CD4-positive, alpha-beta memory T cell (primary cell): Measurements from ENCODE around the gene TTLL5. TPM values are rescaled to one million over a fixed set of nuclear protein-coding genes. Genes with fewer than 3 reads are reported as not detected.

Experiments
- CTCF ChIA-PET: fragments of 350-600 bp; sonication (Branson Sonifier 250); formaldehyde crosslinking; loops from one replicate; lab custom pipeline; 2021; ENCODE audit warnings: inconsistent platforms; ENCODE audit not compliant: partially characterized antibody; lab: Charles Lee
- POLR2A ChIA-PET: fragments of 350-600 bp; sonication (Branson Sonifier 250); formaldehyde crosslinking; loops from one replicate; lab custom pipeline; 2021; ENCODE audit not compliant: partially characterized antibody; lab: Charles Lee
- DNase-seq, 5 donors: peaks; one replicate each; pipeline versions ENCODE4 v3.0.0 to v3.0.0-alpha.2; 2020 to 2022; ENCODE audit warnings: mixed read lengths in 1 of 5
- H3K27ac ChIP-seq: one replicate; pipeline ENCODE4 v1.7.0; 2013; ENCODE audit warnings: low read depth, low read length
- H3K27me3 ChIP-seq: 2 replicates; pipeline ENCODE4 v1.7.0; 2013; ENCODE audit warnings: mild to moderate bottlenecking, low read length, moderate library complexity; ENCODE audit not compliant: insufficient read depth
- H3K36me3 ChIP-seq: 2 replicates; pipeline ENCODE4 v1.7.0; 2013; ENCODE audit warnings: mild to moderate bottlenecking, low read length, moderate library complexity; ENCODE audit not compliant: insufficient read depth
- H3K4me1 ChIP-seq: 2 replicates; pipeline ENCODE4 v1.7.0; 2013; ENCODE audit warnings: mild to moderate bottlenecking, low read length, moderate library complexity; ENCODE audit not compliant: insufficient read depth
- H3K4me3 ChIP-seq, 2 donors: one replicate each; pipeline ENCODE4 v1.7.0; 2013; ENCODE audit warnings: low read length in 2 of 2, mild to moderate bottlenecking in 1 of 2
- H3K9me3 ChIP-seq, 2 donors: one replicate each; pipeline ENCODE4 v1.7.0; 2013; ENCODE audit warnings: low read length in 2 of 2, control low read depth in 1 of 2; ENCODE audit not compliant: control insufficient read depth in 1 of 2
- H3K27ac Mint-ChIP-seq, 7 donors: one replicate each; pipeline ENCODE4 v1.8.0; 2020 to 2021; ENCODE audit warnings: mixed read lengths in 7 of 7, mild to moderate bottlenecking in 6 of 7, inconsistent platforms in 3 of 7, moderate library complexity in 3 of 7
- H3K27me3 Mint-ChIP-seq, 2 donors: one replicate each; pipeline ENCODE4 v1.8.0; 2020 to 2021; ENCODE audit warnings: mixed read lengths in 2 of 2
- H3K36me3 Mint-ChIP-seq, 2 donors: one replicate each; pipeline ENCODE4 v1.8.0; 2020 to 2021; ENCODE audit warnings: mixed read lengths in 2 of 2, inconsistent platforms in 1 of 2, mild to moderate bottlenecking in 1 of 2
- H3K4me1 Mint-ChIP-seq, 4 donors: one replicate each; pipeline ENCODE4 v1.8.0; 2020 to 2021; ENCODE audit warnings: mixed read lengths in 4 of 4, mild to moderate bottlenecking in 1 of 4
- H3K4me3 Mint-ChIP-seq, 8 donors: one replicate each; pipeline ENCODE4 v1.8.0; 2020 to 2021; ENCODE audit warnings: mixed read lengths in 8 of 8, mild to moderate bottlenecking in 7 of 8, moderate library complexity in 6 of 8, inconsistent platforms in 3 of 8
- H3K9me3 Mint-ChIP-seq, 8 donors: one replicate each; pipeline ENCODE4 v1.8.0; 2020 to 2021; ENCODE audit warnings: mixed read lengths in 8 of 8, mild to moderate bottlenecking in 5 of 8, inconsistent platforms in 3 of 8, moderate library complexity in 1 of 8
- intact Hi-C: fragments of 100-400 bp; cut with micrococcal nuclease; formaldehyde crosslinking; loops from one replicate; pipeline ENCODE4 v1.15.1; 2023
- polyA plus RNA-seq, 2 donors: library from polyadenylated mRNA; unstranded; fragments of 300-500 nt; fragmentation: Illumina TruSeq; gene quantifications; one replicate each; pipeline ENCODE4 v1.2.3, GENCODE V29; 2021
- total RNA-seq, 2 experiments: library from RNA; stranded (reverse); gene quantifications; one replicate each; pipeline ENCODE4 v1.2.3, GENCODE V29; 2021

The TTLL5 gene
- total and polyA plus RNA-seq, 4 experiments from 2014 or later = 8.4 to 28.2 (median 20.5) TPM

GRCh38 chr14:75847584-75847983 lies 186.5 kb downstream of the TTLL5 start:
- Histone ChIP-seq H3K9me3 (no peaks in the 10 kb centered on the region), H3K4me3 (no peak overlapping the region), H3K27me3 (no peaks in the 10 kb centered on the region), H3K36me3 (no peaks in the 10 kb centered on the region), H3K4me1 (no peaks in the 10 kb centered on the region), H3K27ac (no peak overlapping the region)
- H3K36me3 Mint-ChIP-seq = peaks cover 7 to 19% of the 10 kb centered on the region in 2 donors
- H3K27ac Mint-ChIP-seq = peak overlapping the region in 1 of 7 donors; percentile 37
- intact Hi-C loops = no loop called here
- ChIA-PET CTCF (no interaction called here), POLR2A (no interaction called here)
- H3K4me3 Mint-ChIP-seq = no peak overlapping the region
- no peaks in the 10 kb centered on the region for H3K9me3 Mint-ChIP-seq
- no peaks in the 10 kb centered on the region for H3K4me1 Mint-ChIP-seq
- no peaks in the 10 kb centered on the region for H3K27me3 Mint-ChIP-seq
- no peak for DNase-seq

GRCh38 chr14:75848167-75848913 lies 187.3 kb downstream of the TTLL5 start:
- H3K36me3 ChIP-seq = no peaks in the 10 kb centered on the region
- ChIA-PET POLR2A (no interaction called here), CTCF (no interaction called here)
- no peaks in the 10 kb centered on the region for H3K9me3 ChIP-seq
- H3K27me3 ChIP-seq = no peaks in the 10 kb centered on the region
- Mint-ChIP-seq H3K27me3 (no peaks in the 10 kb centered on the region), H3K27ac (peak overlapping the region in 1 of 7 donors; percentile 14), H3K36me3 (peaks cover 9 to 17% of the 10 kb centered on the region in 2 donors), H3K4me3 (no peak overlapping the region), H3K9me3 (no peaks in the 10 kb centered on the region), H3K4me1 (no peaks in the 10 kb centered on the region)
- DNase-seq = no peak
- intact Hi-C loops = no loop called here
- no peak overlapping the region for H3K4me3 ChIP-seq
- H3K4me1 ChIP-seq = no peaks in the 10 kb centered on the region
- H3K27ac ChIP-seq = no peak overlapping the region

GRCh38 chr14:75849300-75849895 lies 188.4 kb downstream of the TTLL5 start:
- intact Hi-C loops = no loop called here
- no peaks in the 10 kb centered on the region for H3K4me1 Mint-ChIP-seq
- no peaks in the 10 kb centered on the region for H3K9me3 Mint-ChIP-seq
- Histone ChIP-seq H3K27ac (no peak overlapping the region), H3K27me3 (no peaks in the 10 kb centered on the region), H3K9me3 (no peaks in the 10 kb centered on the region), H3K36me3 (no peaks in the 10 kb centered on the region), H3K4me3 (no peak overlapping the region), H3K4me1 (no peaks in the 10 kb centered on the region)
- peaks cover 11 to 21% of the 10 kb centered on the region in 2 donors for H3K36me3 Mint-ChIP-seq
- DNase-seq = no peak
- ChIA-PET CTCF (no interaction called here), POLR2A (no interaction called here)
- H3K27ac Mint-ChIP-seq = peak overlapping the region in 1 of 7 donors; percentile 17
- H3K27me3 Mint-ChIP-seq = no peaks in the 10 kb centered on the region
- no peak overlapping the region for H3K4me3 Mint-ChIP-seq

GRCh38 chr14:75851574-75851866 lies 190.5 kb downstream of the TTLL5 start:
- Histone ChIP-seq H3K36me3 (no peaks in the 10 kb centered on the region), H3K9me3 (no peaks in the 10 kb centered on the region), H3K4me1 (no peaks in the 10 kb centered on the region), H3K4me3 (no peak overlapping the region), H3K27me3 (no peaks in the 10 kb centered on the region), H3K27ac (no peak overlapping the region)
- Mint-ChIP-seq H3K4me1 (no peaks in the 10 kb centered on the region), H3K9me3 (no peaks in the 10 kb centered on the region), H3K27me3 (no peaks in the 10 kb centered on the region), H3K4me3 (no peak overlapping the region), H3K36me3 (peaks cover 10 to 28% of the 10 kb centered on the region in 2 donors), H3K27ac (no peak overlapping the region)
- no peak for DNase-seq
- intact Hi-C loops = no loop called here
- POLR2A ChIA-PET = no interaction called here
- CTCF ChIA-PET = no interaction called here

- no peaks in the 10 kb centered on the region for H3K27me3 Mint-ChIP-seq
- no peaks in the 10 kb centered on the region for H3K36me3 ChIP-seq
- ChIA-PET POLR2A (no interaction called here), CTCF (no interaction called here)
- H3K27ac ChIP-seq = no peak overlapping the region
- no peaks in the 10 kb centered on the region for H3K9me3 ChIP-seq
- DNase-seq = no peak
- H3K4me1 ChIP-seq = no peaks in the 10 kb centered on the region
- no peaks in the 10 kb centered on the region for H3K27me3 ChIP-seq
- H3K27ac Mint-ChIP-seq = no peak overlapping the region
- H3K4me1 Mint-ChIP-seq = no peaks in the 10 kb centered on the region
- no peak overlapping the region for H3K4me3 ChIP-seq
- H3K4me3 Mint-ChIP-seq = no peak overlapping the region
- no peaks in the 10 kb centered on the region for H3K9me3 Mint-ChIP-seq
- intact Hi-C loops = no loop called here
- H3K36me3 Mint-ChIP-seq = peaks cover 10 to 21% of the 10 kb centered on the region in 2 donors
These were observed 193.2 kb downstream of the TTLL5 start for GRCh38 chr14:75854111-75854799.

- H3K4me3 Mint-ChIP-seq = no peak overlapping the region
- Histone ChIP-seq H3K4me3 (no peak overlapping the region), H3K27me3 (no peaks in the 10 kb centered on the region), H3K36me3 (no peaks in the 10 kb centered on the region), H3K27ac (no peak overlapping the region), H3K9me3 (no peaks in the 10 kb centered on the region), H3K4me1 (no peaks in the 10 kb centered on the region)
- ChIA-PET POLR2A (no interaction called here), CTCF (no interaction called here)
- intact Hi-C loops = no loop called here
- peaks cover 4 to 23% of the 10 kb centered on the region in 2 donors for H3K36me3 Mint-ChIP-seq
- DNase-seq = no peak
- no peak overlapping the region for H3K27ac Mint-ChIP-seq
- H3K27me3 Mint-ChIP-seq = no peaks in the 10 kb centered on the region
- H3K9me3 Mint-ChIP-seq = no peaks in the 10 kb centered on the region
- no peaks in the 10 kb centered on the region for H3K4me1 Mint-ChIP-seq
These were observed 196.2 kb downstream of the TTLL5 start for GRCh38 chr14:75857199-75857598.

GRCh38 chr14:75858362-75858761 lies 197.3 kb downstream of the TTLL5 start:
- H3K27ac Mint-ChIP-seq = no peak overlapping the region
- ChIA-PET CTCF (no interaction called here), POLR2A (no interaction called here)
- no peaks in the 10 kb centered on the region for H3K4me1 ChIP-seq
- intact Hi-C loops = no loop called here
- H3K4me3 Mint-ChIP-seq = no peak overlapping the region
- no peaks in the 10 kb centered on the region for H3K9me3 Mint-ChIP-seq
- H3K27me3 ChIP-seq = no peaks in the 10 kb centered on the region
- H3K36me3 ChIP-seq = no peaks in the 10 kb centered on the region
- no peaks in the 10 kb centered on the region for H3K4me1 Mint-ChIP-seq
- peaks cover 2 to 23% of the 10 kb centered on the region in 2 donors for H3K36me3 Mint-ChIP-seq
- H3K27me3 Mint-ChIP-seq = no peaks in the 10 kb centered on the region
- DNase-seq = no peak
- no peak overlapping the region for H3K27ac ChIP-seq
- H3K4me3 ChIP-seq = no peak overlapping the region
- no peaks in the 10 kb centered on the region for H3K9me3 ChIP-seq
